ENCODE results near the gene CD63.

CD63 gene

DNA sequence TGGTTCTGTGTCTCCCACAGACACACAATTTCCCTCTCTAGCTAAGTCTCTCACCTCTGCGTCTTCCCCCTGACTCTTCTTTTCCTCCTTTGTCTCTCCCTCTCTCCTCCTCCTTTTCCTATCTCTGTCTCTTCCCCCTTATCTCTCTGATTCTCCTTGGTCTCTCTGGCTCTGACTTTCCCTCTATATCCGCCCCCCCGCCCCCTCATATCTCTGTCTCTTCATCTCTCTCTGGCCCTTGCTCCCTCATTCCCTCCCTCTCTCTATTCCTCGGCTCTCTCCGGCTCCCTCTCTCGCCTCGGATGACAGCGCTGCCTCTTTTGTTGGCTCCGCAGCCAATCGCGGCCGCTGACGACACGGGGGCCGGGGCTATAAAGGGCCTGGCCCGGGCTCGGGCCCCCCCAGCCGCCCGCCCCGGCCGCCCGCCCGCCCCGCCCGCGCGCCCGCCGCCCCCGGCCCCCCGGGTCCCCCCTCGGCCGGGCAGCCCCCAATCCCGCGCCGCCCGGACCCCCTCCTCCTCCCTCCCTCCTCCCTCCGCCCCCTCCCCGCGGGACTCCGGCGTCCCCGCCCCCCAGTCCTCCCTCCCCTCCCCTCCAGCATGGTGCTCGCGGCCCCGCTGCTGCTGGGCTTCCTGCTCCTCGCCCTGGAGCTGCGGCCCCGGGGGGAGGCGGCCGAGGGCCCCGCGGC, 14.1 kb upstream of the CD63 start, which contains the start of gene GDF11 (continued):
- TF ChIP-seq, protein P1, sequence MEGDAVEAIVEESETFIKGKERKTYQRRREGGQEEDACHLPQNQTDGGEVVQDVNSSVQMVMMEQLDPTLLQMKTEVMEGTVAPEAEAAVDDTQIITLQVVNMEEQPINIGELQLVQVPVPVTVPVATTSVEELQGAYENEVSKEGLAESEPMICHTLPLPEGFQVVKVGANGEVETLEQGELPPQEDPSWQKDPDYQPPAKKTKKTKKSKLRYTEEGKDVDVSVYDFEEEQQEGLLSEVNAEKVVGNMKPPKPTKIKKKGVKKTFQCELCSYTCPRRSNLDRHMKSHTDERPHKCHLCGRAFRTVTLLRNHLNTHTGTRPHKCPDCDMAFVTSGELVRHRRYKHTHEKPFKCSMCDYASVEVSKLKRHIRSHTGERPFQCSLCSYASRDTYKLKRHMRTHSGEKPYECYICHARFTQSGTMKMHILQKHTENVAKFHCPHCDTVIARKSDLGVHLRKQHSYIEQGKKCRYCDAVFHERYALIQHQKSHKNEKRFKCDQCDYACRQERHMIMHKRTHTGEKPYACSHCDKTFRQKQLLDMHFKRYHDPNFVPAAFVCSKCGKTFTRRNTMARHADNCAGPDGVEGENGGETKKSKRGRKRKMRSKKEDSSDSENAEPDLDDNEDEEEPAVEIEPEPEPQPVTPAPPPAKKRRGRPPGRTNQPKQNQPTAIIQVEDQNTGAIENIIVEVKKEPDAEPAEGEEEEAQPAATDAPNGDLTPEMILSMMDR (tag by site-specific recombination; IDR thresholded peaks at IDR 0.05): peak; percentile 29; the same call in 1 of the 2 replicates
- TF ChIP-seq ZNF549 (tag by site-specific recombination; IDR thresholded peaks at IDR 0.05): no peak
- TF ChIP-seq, protein P2, sequence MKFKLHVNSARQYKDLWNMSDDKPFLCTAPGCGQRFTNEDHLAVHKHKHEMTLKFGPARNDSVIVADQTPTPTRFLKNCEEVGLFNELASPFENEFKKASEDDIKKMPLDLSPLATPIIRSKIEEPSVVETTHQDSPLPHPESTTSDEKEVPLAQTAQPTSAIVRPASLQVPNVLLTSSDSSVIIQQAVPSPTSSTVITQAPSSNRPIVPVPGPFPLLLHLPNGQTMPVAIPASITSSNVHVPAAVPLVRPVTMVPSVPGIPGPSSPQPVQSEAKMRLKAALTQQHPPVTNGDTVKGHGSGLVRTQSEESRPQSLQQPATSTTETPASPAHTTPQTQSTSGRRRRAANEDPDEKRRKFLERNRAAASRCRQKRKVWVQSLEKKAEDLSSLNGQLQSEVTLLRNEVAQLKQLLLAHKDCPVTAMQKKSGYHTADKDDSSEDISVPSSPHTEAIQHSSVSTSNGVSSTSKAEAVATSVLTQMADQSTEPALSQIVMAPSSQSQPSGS (tag by site-specific recombination; IDR thresholded peaks at IDR 0.05; ENCODE audit: low read depth): no peak
- no peak for TF ChIP-seq ZNF626 (tag by site-specific recombination; IDR thresholded peaks at IDR 0.05)
- no peak for TF ChIP-seq ZNF10 (tag by site-specific recombination; IDR thresholded peaks at IDR 0.05)
- TF ChIP-seq ZNF791 (tag by site-specific recombination; IDR thresholded peaks at IDR 0.05): no peak
- TF ChIP-seq SCRT2 (tag by site-specific recombination; IDR thresholded peaks at IDR 0.05): no peak
- TF ChIP-seq, protein P3, sequence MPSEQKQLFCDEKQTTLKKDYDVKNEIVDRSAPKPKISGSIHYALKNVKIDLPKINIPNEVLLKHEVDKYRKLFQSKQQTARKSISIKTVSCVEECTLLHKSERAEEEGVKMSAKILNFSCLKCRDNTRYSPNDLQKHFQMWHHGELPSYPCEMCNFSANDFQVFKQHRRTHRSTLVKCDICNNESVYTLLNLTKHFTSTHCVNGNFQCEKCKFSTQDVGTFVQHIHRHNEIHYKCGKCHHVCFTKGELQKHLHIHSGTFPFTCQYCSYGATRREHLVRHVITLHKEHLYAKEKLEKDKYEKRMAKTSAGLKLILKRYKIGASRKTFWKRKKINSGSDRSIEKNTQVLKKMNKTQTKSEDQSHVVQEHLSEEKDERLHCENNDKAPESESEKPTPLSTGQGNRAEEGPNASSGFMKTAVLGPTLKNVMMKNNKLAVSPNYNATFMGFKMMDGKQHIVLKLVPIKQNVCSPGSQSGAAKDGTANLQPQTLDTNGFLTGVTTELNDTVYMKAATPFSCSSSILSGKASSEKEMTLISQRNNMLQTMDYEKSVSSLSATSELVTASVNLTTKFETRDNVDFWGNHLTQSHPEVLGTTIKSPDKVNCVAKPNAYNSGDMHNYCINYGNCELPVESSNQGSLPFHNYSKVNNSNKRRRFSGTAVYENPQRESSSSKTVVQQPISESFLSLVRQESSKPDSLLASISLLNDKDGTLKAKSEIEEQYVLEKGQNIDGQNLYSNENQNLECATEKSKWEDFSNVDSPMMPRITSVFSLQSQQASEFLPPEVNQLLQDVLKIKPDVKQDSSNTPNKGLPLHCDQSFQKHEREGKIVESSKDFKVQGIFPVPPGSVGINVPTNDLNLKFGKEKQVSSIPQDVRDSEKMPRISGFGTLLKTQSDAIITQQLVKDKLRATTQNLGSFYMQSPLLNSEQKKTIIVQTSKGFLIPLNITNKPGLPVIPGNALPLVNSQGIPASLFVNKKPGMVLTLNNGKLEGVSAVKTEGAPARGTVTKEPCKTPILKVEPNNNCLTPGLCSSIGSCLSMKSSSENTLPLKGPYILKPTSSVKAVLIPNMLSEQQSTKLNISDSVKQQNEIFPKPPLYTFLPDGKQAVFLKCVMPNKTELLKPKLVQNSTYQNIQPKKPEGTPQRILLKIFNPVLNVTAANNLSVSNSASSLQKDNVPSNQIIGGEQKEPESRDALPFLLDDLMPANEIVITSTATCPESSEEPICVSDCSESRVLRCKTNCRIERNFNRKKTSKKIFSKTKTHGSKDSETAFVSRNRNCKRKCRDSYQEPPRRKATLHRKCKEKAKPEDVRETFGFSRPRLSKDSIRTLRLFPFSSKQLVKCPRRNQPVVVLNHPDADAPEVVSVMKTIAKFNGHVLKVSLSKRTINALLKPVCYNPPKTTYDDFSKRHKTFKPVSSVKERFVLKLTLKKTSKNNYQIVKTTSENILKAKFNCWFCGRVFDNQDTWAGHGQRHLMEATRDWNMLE (tag by site-specific recombination; conservative IDR thresholded peaks at IDR 0.05; ENCODE audit: low read depth): no peak
- TF ChIP-seq BCL11B (tag by site-specific recombination; IDR thresholded peaks at IDR 0.05; ENCODE audit: low read depth): peak; percentile 28; the same call in 1 of the 2 replicates
- TF ChIP-seq ZBTB20 (tag by site-specific recombination; IDR thresholded peaks at IDR 0.05): peak; percentile 34; the same call in 1 of the 2 replicates
- 0 out of 2 replicates have a peak, but pooled peaks have one; percentile 46 for TF ChIP-seq KLF16 (tag by site-specific recombination; IDR thresholded peaks at IDR 0.05)
- no peak for TF ChIP-seq ZNF670 (tag by site-specific recombination; IDR thresholded peaks at IDR 0.05; ENCODE audit: low read depth)
- TF ChIP-seq, protein P4, sequence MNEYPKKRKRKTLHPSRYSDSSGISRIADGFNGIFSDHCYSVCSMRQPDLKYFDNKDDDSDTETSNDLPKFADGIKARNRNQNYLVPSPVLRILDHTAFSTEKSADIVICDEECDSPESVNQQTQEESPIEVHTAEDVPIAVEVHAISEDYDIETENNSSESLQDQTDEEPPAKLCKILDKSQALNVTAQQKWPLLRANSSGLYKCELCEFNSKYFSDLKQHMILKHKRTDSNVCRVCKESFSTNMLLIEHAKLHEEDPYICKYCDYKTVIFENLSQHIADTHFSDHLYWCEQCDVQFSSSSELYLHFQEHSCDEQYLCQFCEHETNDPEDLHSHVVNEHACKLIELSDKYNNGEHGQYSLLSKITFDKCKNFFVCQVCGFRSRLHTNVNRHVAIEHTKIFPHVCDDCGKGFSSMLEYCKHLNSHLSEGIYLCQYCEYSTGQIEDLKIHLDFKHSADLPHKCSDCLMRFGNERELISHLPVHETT (tag by site-specific recombination; IDR thresholded peaks at IDR 0.05): 0 out of 2 replicates have a peak, but pooled peaks have one; percentile 43
- TF ChIP-seq SP2 (tag by site-specific recombination; IDR thresholded peaks at IDR 0.05): peak; percentile 56
- peak; percentile 97 for TF ChIP-seq PRDM1 (tag by site-specific recombination; IDR thresholded peaks at IDR 0.05)
- TF ChIP-seq ZNF324 (tag by site-specific recombination; IDR thresholded peaks at IDR 0.05): peak; percentile 47; the same call in 1 of the 2 replicates
- TF ChIP-seq, protein P5, sequence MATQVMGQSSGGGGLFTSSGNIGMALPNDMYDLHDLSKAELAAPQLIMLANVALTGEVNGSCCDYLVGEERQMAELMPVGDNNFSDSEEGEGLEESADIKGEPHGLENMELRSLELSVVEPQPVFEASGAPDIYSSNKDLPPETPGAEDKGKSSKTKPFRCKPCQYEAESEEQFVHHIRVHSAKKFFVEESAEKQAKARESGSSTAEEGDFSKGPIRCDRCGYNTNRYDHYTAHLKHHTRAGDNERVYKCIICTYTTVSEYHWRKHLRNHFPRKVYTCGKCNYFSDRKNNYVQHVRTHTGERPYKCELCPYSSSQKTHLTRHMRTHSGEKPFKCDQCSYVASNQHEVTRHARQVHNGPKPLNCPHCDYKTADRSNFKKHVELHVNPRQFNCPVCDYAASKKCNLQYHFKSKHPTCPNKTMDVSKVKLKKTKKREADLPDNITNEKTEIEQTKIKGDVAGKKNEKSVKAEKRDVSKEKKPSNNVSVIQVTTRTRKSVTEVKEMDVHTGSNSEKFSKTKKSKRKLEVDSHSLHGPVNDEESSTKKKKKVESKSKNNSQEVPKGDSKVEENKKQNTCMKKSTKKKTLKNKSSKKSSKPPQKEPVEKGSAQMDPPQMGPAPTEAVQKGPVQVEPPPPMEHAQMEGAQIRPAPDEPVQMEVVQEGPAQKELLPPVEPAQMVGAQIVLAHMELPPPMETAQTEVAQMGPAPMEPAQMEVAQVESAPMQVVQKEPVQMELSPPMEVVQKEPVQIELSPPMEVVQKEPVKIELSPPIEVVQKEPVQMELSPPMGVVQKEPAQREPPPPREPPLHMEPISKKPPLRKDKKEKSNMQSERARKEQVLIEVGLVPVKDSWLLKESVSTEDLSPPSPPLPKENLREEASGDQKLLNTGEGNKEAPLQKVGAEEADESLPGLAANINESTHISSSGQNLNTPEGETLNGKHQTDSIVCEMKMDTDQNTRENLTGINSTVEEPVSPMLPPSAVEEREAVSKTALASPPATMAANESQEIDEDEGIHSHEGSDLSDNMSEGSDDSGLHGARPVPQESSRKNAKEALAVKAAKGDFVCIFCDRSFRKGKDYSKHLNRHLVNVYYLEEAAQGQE (tag by site-specific recombination; IDR thresholded peaks at IDR 0.05): no peak
- peak; percentile 99 for TF ChIP-seq ZNF366 (tag by site-specific recombination; conservative IDR thresholded peaks at IDR 0.05)
- peak; percentile 92 for TF ChIP-seq EGR2 (tag by site-specific recombination; IDR thresholded peaks at IDR 0.05; ENCODE audit: low read depth)
- TF ChIP-seq ZNF501 (tag by site-specific recombination; IDR thresholded peaks at IDR 0.05): no peak
- TF ChIP-seq, protein P6, sequence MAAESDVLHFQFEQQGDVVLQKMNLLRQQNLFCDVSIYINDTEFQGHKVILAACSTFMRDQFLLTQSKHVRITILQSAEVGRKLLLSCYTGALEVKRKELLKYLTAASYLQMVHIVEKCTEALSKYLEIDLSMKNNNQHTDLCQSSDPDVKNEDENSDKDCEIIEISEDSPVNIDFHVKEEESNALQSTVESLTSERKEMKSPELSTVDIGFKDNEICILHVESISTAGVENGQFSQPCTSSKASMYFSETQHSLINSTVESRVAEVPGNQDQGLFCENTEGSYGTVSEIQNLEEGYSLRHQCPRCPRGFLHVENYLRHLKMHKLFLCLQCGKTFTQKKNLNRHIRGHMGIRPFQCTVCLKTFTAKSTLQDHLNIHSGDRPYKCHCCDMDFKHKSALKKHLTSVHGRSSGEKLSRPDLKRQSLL (tag by site-specific recombination; IDR thresholded peaks at IDR 0.05): peak; percentile 79; the same call in 1 of the 2 replicates
- TF ChIP-seq ZXDB (tag by site-specific recombination; IDR thresholded peaks at IDR 0.05): peak; percentile 63
- TF ChIP-seq KLF9 (tag by site-specific recombination; IDR thresholded peaks at IDR 0.05; ENCODE audit: low read depth): peak; percentile 68; the same call in 1 of the 2 replicates
- TF ChIP-seq ZFHX2 (tag by site-specific recombination; conservative IDR thresholded peaks at IDR 0.05): peak; percentile 84
- TF ChIP-seq ZNF701 (tag by site-specific recombination; IDR thresholded peaks at IDR 0.05): no peak
- TF ChIP-seq ZNF140 (tag by site-specific recombination; IDR thresholded peaks at IDR 0.05): no peak
